Kidney tubule cell (primary cell): ENCODE results near the gene CPNE7.

Source experiments
- DNase-seq: peaks from one replicate; pipeline ENCODE4 v3.0.0-alpha.2; 2018; ENCODE audit warnings: low spot score

Gene CPNE7

GRCh38 chr16:89549007-89549700 is 26.4 kb upstream of the CPNE7 start:
- DNase-seq: no peak

GRCh38 chr16:89550421-89551007 is 25.0 kb upstream of the CPNE7 start:
- DNase-seq: no peak

- DNase-seq: no peak
Measured at GRCh38 chr16:89552329-89552728, 23.2 kb upstream of the CPNE7 start.

- no peak for DNase-seq
Measured at GRCh38 chr16:89552913-89553312, 22.6 kb upstream of the CPNE7 start.

- no peak for DNase-seq
Measured at GRCh38 chr16:89553733-89554132, 21.8 kb upstream of the CPNE7 start.

- DNase-seq: no peak
Measured at GRCh38 chr16:89554343-89554742, 21.2 kb upstream of the CPNE7 start.

- DNase-seq: no peak
Measured at GRCh38 chr16:89555265-89555664, 20.3 kb upstream of the CPNE7 start.

GRCh38 chr16:89555780-89556179 is 19.8 kb upstream of the CPNE7 start:
- no peak for DNase-seq

GRCh38 chr16:89556750-89557689 is 18.5 kb upstream of the CPNE7 start:
- peak; percentile 73 for DNase-seq

GRCh38 chr16:89557690-89558490 is 17.7 kb upstream of the CPNE7 start:
- DNase-seq: no peak

GRCh38 chr16:89560378-89561141 is 15.0 kb upstream of the CPNE7 start, which contains the start of gene RPL13:
TSS of gene RPL13 (plus strand) at chr16:89560682. CDS start at chr16:89560960, 278 bp downstream.
- DNase-seq: peak; percentile 97

GRCh38 chr16:89561142-89561883 is 14.2 kb upstream of the CPNE7 start:
- no peak for DNase-seq

- DNase-seq: peak; percentile 22
Measured at GRCh38 chr16:89561884-89562599, 13.5 kb upstream of the CPNE7 start.

- no peak for DNase-seq
Measured at GRCh38 chr16:89562939-89563338, 12.6 kb upstream of the CPNE7 start.

GRCh38 chr16:89563639-89564392 is 11.7 kb upstream of the CPNE7 start:
- no peak for DNase-seq

- no peak for DNase-seq
Measured at GRCh38 chr16:89564476-89565255, 10.9 kb upstream of the CPNE7 start.

- DNase-seq: no peak
Measured at GRCh38 chr16:89565256-89565505, 10.4 kb upstream of the CPNE7 start.
